ENCODE data around the gene LAMB3.
A peak's percentile ranks its signal among the peaks of the same experiment; 100 is the strongest.

Gene LAMB3

DNA sequence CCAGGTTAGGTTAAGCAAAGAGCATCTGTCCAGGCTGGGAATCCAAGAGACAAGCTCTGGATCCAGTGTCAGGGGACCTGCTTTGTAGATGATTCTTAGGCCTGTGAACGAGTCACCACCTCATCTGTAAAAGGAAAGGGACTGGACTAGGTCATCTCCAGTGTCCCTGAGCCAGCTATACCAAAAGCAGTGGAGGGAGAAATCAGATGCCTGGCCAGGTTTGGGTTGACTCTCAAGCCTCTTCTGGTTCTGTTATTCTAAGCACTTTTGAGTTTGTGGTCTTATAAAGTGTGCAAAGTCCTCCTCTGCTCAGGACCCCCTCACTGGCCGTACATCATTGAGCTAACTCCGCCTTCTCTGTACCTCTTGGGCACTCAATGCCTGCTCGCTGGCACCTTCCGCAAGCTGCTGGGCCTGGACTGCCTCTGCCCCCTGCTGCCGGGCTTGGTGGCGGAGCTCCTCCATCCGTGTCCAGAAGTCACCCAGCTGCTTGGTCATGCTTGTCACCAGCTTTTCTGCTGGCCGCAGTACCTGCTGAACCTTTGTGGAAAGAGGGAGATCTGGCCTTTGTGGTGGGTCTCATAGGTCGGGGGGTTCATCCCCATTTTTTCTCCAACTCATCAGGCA, 35.1 kb downstream of the LAMB3 start:
- DNase-seq: no peak

DNA sequence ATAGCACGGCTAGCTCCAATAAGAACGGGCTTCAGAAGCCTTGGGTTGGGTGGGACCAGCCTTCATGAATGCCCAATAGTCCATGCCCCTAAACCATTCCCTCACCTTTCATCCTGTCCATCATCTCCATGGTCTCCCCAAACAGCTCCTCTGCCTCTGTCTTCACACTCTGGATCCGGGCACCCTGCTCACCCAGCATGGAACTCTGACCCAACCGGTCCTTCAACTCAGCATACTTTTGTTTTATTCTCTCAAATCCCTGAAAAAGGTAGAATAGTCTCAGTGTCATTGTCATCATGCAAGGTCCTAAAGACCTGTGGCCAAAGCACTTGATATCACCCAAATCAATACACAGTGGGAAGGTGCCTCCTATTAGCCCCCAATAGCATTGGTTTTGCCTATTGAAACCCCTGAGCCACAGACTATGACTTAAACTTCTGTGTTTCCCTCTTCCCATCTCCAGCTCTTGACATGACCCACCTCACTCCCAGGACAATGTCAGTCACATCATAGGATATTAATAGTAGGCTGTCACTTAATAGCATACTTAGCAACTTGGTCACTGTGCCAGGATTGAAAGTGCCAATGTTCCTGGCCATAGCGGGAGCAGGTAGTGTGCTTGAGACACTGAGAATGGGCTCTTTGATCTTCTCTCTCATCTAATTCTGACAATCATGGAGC, 35.7 kb downstream of the LAMB3 start:
- DNase-seq: no peak

DNA sequence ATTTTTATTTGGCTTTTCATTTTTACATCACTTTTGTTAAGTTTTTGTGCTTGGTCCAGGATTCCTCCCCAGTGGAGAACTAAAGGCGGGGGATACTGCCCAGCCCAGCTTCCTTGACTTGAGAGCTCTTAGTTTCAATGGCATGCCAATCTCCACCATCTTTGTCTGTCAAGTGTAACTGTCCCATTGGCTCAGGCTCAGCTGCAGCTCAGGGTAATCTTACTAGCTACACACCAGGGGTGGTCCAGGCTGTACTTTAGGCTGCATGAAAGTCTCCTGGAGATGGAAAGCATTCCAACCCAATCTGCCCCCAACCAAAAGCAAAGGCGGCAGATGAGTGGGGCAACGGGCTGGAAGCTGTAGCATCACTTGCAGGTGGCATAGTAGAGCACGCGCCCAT, 37.3 kb downstream of the LAMB3 start:
- DNase-seq: no peak

DNA sequence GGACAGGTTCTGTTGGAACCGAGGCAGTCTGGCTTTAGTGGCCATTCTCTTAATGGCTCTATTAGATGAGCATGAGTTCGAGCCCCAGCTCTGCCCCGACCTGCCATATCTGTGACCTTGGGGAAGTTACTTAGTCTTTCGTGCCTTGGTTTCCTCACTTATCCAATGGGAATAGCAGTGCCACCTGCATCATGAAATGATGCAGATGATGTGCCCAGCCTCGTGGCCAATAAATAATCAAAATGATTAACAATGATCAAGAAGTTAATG, 38.1 kb downstream of the LAMB3 start:
- DNase-seq: no peak

DNA sequence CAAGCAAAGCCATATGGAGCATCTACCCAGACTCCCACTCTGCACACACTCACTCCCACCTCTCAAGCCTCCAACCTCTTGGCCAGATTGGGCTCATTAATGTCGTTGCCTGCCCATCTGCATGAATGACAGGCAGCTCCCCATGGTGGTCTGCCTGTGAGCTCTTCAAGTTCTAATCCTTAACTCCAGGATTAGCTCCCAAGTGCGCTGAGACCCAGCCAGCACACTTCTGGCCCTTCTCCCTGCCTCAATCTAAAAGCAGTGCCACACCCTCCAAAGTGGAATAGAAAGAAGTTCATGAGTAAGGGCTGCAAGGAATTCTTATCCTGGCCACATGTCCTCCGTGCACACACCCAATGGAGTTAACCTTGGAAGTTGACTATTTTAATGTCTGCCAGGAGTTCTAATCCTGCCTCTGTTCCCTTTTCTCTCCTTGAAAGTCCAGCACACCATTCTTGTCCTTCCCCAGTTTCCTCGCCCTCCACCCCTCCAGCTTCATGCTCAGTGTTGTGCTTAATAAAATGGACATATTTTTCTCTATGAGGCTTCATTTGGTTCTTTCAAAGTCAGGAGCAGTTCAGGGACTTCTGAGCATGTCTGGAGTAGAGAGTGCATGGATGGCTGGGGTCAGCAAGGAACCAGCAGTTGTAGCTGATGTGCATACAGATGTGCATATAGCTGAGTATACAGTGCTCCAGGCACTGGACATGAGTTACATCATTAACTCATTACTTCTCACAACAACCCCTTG, 38.6 kb downstream of the LAMB3 start:
- DNase-seq: no peak

DNA sequence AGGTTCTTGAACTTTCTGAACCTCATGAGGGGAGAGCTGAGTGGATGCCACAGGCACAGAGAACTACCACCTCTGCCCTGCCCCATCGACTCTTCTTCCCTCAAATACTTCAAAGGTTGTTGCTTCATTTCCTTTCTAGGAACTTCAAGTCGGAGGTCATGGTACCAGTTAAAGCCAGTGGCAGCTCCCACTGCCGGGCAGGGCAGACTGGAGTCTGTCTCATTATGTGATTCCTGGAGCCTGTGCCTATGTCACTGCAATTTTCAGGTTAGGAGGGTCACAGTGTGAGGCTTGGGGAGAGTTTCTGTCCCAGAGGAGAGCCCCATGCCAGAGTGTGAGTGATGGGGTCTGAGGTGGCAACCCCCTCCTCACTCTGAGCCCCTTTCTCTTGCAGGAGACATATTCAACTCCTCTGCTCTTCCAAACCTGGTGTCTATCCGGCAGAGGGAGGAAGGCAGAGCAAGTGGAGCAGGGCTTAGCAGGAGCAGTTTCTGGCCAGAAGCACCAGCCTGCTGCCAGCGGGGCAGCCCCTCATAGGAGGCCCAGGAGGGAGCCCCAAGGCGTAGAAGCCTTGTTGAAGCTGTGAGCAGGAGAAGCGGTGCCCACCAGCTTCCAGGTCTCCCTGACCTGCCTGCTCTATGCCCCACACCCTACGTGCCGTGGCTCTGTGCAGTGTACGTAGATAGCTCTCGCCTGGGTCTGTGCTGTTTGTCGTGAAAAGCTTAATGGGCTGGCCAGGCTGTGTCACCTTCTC, 39.4 kb downstream of the LAMB3 start:
- no peak for DNase-seq

DNA sequence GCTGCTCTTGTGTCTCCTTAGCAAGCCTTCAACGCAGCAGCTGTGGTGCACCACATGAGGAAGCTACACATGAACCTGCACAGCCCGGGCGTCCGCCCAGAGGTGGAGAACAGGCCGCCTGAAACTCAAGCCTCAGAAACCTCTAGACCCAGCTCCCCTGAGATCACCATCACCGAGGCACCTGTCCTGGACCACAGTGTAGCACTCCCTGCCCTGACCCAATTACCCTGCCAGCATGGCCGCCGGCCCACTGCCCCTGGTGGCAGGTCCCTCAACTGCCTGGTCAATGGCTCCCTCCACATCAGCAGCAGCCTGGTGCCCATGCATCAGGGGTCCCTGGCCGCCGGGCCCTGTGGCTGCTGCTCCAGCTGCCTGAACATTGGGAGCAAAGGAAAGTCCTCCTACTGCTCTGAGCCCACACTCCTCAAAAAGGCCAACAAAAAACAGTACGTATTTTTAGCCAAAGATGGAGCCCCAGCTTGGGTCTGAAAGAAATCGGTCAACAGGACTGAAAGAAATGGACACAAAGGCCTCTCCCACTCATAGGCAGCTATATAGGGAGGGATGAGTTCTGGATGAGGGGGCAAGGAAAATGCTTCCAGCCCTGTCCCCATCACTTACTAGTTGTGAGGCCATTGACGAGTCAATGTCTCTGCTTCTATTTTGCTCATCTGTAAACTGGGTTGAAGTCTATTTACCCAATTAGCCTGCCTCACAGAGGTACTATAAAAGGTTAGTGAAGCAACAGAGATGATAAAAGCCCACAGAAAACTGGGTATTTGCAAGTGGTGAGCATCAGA, 40.3 kb downstream of the LAMB3 start:
- DNase-seq: no peak

DNA sequence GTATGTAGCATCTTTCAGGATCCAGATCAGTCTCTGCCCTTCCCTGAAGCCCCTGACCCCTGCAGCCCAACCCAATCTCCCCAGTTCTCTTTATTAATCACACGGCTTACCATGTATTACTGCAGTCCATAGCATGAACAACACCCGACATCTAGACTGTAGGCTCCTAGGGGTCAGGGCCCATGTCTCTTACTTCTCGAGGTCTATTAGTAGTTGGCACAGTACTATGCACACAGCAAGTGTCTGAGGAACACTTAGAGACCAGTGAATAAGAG, 41.7 kb downstream of the LAMB3 start:
- DNase-seq: no peak

DNA sequence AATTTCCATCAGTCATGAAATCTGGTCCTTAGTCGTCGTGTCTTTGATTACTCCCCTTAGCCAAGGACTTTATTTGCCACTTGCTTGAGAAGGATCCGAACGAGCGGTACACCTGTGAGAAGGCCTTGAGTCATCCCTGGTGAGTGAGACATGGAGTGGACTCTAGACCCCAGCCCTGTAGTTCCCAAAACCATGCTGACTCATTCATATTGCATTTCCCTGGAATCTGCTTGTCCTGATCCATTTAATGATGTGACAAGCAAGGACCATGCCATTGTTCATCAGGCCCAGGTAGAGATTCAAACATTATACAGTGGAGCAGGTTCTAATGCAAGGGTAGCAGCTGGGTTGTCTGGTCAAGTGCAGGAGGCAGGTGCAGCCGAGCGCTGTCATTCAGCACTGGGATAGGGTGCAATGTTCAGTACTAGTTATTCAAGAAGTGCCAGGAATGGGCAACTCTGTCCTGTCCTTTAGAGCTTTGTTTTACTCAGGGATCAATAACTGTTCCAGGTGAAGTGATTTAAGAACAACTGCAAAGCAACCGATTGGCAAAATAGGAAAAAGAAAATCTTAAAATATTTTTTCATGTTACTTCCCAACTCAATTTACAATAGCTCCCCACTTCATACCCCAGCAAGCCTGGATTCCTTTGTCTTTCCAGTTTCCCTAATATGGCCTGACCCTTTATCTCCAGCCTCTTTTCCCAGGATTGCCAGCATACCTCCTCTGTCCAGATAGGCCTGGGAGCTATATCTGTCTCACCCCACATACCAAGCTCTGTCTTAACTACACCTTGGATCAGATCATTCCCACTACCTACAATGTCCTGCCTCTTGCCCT, 42.2 kb downstream of the LAMB3 start:
- DNase-seq: no peak

DNA sequence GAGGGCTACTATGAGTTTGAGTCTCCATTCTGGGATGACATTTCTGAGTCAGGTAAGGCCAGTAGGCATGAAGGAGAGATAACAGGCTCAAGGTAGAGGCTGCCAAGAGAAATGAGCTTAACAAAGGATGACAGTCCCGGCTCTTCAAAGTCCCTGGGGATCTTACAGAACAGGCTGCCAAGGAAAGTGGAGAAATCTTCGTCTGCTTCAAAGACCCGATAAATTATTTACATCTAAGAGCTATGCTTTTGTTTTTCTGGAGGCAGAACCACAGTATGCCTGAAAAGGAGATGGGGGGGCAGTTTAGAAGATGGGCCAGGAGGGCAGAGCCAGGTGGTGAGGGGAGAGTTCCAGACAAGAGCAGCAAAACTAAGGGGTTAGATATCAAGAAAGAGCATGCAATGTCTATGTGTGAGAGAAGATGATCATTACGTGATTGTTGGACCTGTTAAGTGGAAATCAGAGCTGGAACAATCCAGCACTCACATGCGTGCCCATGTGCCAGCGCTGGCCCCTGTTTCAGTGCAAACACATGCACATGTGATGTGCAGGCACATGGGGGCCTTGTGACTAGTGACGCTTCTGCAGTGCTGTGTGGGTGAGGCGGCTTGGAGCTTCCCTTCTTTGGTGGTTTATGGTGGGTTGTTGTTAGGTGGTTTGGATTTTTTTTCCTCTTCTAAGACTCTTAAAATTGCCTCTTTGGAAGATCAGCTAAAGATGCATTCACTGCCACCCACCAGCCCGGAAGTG, 43.0 kb downstream of the LAMB3 start:
- no peak for DNase-seq

DNA sequence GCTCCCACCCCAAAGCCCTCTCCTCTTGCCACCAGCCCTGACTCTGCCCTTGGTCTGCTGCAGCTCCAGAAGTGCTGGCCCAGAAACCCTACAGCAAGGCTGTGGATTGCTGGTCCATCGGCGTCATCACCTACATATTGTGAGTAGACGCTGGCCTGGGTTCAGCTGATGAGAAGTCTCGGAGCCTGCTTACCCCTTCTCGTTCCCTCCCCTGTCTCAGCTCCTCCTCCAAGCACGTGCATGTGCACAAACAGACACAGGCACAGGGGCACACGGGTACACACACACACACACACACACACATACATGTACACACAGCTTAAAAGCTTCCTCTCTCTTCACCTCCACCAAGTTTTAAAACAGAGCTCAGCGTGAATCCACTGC, 44.4 kb downstream of the LAMB3 start:
- DNase-seq: no peak

DNA sequence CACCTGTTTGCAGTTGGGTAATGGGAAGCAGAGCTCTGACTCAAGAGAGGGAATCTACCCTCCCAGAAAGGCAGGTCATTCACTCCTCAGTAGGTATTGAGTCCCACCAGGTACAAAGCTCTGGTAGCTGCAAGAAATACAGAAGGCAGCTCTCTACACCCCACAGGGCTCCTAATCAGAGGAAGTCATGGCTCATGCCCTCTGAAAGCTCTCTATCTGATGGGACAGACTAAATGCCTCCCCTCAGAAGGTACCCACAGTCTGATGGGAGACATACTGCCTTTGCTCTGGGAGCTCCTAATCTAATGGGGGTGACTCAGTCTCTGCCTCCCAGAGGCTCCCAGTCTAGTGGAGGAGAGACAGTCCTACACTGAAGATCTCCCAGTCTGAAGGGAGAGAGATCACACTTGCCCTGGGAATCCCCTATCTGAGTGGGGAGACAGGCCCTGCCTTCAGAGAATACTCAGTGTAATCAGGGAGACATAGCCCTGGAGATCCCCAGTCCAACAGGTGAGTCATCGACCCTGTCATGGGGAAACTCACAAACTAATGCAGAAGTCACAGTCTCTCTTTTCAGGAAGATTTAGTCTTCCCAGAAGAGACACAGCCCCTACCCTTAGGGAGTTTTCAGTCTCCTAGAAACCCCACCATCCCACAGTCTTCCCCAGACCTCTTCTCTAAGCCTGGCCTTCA, 45.0 kb downstream of the LAMB3 start:
- DNase-seq: peak; percentile 12 to 15

DNA sequence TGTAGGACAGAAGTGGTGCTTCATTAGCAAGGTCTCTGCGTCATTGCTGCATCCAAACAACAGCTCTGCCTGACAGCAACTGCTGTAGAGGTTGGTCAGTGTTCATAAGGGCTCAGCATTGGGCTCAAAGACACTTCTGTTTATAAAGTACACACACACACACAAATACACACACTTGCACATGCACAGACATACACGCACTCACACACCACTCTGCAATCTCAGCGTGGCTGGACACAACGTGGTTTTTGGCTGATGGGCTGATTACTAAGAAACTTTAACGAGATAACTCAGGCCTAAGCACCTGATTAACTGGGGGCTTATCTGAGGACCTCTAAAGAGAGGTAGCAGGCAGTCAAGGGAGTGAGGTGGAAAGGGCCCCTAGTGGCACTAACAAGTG, 48.3 kb downstream of the LAMB3 start:
- DNase-seq: no peak

DNA sequence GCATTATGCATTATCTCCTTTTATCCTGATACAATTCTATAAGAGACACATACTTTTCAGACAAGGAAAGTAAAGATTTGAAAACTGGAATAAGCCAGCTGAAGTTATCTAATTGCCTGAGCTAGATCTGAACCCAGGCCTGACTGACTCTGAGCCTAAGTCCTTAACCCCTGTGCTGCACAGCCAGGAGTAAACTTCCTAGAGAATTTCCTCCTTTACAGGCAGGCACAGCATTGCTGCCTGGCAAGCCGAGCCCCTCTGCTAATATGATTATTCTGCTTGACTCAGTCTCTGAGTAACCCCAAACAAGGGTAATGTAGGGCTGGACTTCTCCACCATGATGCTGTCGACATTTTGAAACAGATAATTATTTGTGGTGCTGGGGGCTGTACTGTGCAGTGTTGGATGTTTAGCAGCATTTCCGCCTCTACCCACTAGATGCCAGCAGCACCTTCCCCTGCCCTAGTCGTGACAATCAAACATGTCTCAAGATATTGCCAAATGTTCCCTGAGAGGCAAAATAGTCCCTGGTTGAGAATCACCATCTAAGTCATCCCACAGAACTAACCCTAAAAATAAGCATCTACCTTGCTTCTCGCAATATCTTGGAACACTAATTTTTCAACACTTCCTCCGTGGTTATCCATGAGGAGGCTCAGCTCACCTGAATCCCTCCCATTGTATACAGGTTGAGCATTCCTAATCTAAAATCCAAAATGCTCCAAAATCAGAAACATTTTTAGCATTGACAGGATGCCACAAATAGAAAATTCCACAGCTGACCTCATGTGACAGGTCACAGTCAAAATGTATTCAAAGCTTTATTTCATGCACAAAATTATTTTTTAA, 50.2 kb downstream of the LAMB3 start:
- DNase-seq: peak in 1 of 2 experiments; percentile 8

DNA sequence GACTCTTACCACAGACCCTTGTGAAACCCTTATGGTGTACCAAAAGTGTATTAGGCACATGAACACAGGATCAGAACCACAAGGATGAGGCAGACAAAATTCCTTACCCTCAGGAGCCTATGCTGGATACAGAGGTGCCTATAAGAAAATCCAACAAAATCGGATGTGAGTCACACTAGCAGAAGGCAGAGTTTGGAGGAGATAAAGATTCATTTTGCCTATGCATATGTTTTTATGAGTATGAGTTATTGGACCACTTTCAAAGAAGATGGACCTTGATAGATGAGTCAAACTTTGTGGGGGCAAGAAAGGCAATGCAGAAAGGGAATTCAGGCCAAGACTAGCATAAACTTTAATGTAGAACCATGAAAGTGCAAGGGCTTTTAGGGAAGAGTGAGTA, 51.7 kb downstream of the LAMB3 start:
- no peak for DNase-seq

DNA sequence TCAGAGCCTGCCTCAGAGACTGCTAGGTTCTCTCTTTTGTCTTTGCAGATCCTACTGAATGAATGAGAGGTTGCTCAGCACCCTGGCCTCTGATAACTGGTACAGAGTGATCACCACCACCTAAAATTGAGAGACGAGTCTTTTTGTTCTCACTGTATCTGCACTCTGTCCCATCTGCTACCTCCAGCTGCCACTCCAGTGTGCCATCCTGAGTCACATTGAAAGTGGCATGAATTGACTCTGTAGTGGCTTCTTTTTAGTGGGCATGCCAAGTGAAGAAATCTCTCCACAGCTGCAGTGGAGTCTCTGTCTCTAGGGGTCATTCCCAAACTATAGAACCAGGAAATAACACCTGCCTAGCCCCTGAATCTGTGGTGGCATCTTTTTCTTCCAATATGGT, 54.0 kb downstream of the LAMB3 start:
- no peak for DNase-seq

DNA sequence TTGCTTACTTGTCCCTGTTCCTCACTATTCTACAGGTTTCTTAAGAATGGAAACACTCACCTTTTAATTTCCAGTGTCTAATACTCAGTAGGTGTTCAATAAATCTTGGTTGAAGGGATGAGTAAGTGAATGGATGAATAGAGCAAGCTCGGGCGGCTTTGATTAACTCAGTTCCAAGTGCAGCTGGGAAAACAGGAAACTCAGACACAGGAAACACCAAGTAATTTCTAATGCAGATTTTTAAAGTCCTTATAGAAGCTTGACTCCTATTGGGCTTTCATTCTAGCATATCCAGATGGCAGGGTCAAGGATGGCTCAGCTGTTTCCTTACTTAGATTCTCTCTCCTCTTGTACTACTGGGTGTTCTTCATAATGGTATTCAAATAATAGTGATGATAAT, 54.7 kb downstream of the LAMB3 start:
- DNase-seq: no peak

DNA sequence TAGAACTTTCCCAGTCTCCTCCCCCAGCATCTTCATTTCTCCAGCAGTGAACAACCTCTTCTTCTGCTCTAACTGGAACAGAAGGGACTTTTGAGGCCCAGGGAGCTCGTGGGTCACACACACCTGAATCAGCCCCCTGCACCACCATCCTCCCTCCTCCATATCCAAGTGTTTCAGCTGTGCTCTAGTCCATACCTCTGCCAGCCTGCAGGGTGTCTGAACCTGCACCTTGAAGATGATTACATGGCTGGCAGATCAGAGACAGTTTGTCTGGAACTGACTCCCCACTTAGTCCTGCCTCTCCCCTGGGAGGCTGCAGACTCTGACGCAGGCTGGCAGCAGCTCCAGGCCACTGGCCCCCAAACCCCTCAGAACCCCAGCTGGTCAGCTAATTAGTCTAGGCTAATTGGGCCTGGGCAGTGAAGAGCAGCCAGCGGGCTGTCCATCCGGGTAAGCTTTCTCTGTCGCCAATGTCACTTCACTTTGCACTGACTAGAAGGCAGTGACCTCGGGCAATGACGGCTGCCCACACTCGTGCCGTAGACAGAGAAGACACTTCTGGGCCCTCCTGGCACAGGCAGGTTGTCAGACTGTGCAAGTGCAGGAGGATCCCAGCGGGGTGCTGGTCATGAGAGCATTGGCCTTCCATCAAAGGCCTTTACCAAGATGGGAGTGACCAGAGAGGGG, 56.5 kb downstream of the LAMB3 start:
- DNase-seq: no peak

DNA sequence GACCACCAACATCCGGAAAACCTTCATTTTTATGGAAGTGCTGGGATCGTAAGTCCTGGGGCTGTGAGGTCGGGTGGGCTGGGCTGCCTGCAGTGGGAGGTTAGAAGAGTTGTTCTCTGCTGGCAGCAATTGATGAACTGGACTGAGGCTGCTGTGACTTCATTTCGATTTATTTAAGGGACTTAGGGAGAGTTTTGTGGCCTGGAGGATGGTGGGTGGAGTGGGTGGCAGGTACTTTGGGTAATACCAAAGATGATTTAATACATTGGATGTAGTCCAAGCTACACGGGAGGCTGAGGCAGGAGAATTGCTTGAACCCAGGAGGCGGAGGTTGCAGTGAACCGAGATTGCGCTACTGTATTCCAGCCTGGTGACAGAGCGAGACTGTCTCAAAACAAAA, 57.2 kb downstream of the LAMB3 start:
- DNase-seq: no peak

Measured in stimulated activated CD4-positive, alpha-beta T cell treated with anti-CD3 and anti-CD28 coated beads, Interleukin-4, amount 100 ng/mL, for 4 hours (primary cell).